ENCODE results near the gene TKTL1. TPM values are rescaled to one million over a fixed set of nuclear protein-coding genes. Genes with fewer than 3 reads are reported as not detected.

Gene TKTL1
- total and polyA plus RNA-seq, 8 donors, result not detected

GRCh38 chrX:154358829-154359228, 63.2 kb downstream of the TKTL1 start:
- H3K36me3 ChIP-seq, result peaks cover 0 to 4% (median 0%) of the 10 kb centered on the region in 3 donors
- H3K4me3 ChIP-seq, result no peak overlapping the region
- ATAC-seq (no peak), FAIRE-seq (no peak), DNase-seq (peak in 1 of 6 donors; percentile 52)
- H3K9me3 ChIP-seq, result no peaks in the 10 kb centered on the region
- H3K27me3 ChIP-seq, result no peaks in the 10 kb centered on the region
- H3K27ac ChIP-seq, result no peak overlapping the region
- no peaks in the 10 kb centered on the region for H3K4me1 ChIP-seq
- TF ChIP-seq, protein P1, sequence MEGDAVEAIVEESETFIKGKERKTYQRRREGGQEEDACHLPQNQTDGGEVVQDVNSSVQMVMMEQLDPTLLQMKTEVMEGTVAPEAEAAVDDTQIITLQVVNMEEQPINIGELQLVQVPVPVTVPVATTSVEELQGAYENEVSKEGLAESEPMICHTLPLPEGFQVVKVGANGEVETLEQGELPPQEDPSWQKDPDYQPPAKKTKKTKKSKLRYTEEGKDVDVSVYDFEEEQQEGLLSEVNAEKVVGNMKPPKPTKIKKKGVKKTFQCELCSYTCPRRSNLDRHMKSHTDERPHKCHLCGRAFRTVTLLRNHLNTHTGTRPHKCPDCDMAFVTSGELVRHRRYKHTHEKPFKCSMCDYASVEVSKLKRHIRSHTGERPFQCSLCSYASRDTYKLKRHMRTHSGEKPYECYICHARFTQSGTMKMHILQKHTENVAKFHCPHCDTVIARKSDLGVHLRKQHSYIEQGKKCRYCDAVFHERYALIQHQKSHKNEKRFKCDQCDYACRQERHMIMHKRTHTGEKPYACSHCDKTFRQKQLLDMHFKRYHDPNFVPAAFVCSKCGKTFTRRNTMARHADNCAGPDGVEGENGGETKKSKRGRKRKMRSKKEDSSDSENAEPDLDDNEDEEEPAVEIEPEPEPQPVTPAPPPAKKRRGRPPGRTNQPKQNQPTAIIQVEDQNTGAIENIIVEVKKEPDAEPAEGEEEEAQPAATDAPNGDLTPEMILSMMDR (IDR thresholded peaks at IDR 0.05), result no peak
- WGBS, 2 donors, result 49 to 67% methylated on average over 6 of the region's 6 CpGs
- intact Hi-C loops (cut with DNase I), result no loop called here

DNA sequence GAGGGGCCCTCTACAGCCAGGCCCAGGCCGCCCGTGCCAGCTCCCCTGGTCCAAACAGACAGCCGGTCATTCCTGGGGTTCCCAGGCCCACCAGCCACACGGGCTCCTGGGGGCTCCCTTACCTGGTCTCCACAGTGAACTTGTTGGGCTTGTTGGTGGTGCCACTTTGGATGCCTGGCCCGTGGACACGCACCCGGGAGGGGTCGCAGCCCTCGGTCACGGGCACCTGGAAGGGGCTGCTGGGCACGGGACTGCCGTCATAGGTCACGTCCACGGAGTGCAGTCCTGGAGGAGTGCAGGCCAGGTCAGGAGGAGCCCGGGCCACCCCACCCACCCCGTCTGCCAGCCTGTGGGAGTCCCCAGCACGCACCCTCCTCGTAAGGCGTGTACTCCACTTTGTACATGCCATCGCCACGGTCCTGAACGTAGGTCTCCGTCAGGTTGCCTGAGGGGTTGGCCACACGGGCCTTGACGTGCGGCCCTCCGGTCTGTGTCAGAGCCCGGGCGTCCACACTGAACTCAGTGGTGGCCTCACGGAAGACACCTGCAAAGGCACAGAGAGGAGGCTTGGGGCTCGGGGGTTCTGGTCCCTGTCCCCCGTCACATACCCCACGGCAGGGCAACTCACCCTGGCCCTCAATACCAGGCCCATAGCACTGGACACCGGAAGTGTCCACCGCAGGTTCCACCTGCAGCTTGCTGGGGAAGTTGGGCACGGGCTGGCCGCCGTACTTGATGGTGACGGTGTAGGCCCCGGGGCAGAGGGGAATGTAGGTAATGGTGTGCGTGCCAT, 64.0 kb downstream of the TKTL1 start:
- ATAC-seq (no peak), FAIRE-seq (no peak), DNase-seq (no peak)
- H3K27ac ChIP-seq, result no peak overlapping the region
- no peaks in the 10 kb centered on the region for H3K9me3 ChIP-seq
- H3K36me3 ChIP-seq, result peaks cover 0 to 4% (median 0%) of the 10 kb centered on the region in 3 donors
- TF ChIP-seq, protein P1 (IDR thresholded peaks at IDR 0.05), result no peak
- no peaks in the 10 kb centered on the region for H3K27me3 ChIP-seq
- WGBS, 2 donors, result 94 to 97% methylated on average over 39 to 41 of the region's 41 CpGs
- no peaks in the 10 kb centered on the region for H3K4me1 ChIP-seq
- no peak overlapping the region for H3K4me3 ChIP-seq
- intact Hi-C loops (cut with DNase I), result no loop called here

- Histone ChIP-seq H3K4me3 (no peak overlapping the region), H3K36me3 (peaks cover 0 to 4% (median 0%) of the 10 kb centered on the region in 3 donors), H3K9me3 (no peaks in the 10 kb centered on the region), H3K27ac (no peak overlapping the region), H3K27me3 (no peaks in the 10 kb centered on the region), H3K4me1 (no peaks in the 10 kb centered on the region)
- FAIRE-seq, result no peak
- no peak for ATAC-seq
- TF ChIP-seq, protein P1 (IDR thresholded peaks at IDR 0.05), result no peak
- 94% methylated on average over 33 to 34 of the region's 34 CpGs for WGBS, 2 donors
- intact Hi-C loops (cut with DNase I), result no loop called here
- DNase-seq, result no peak
Observed at GRCh38 chrX:154360155-154360713, 64.6 kb downstream of the TKTL1 start.

- Histone ChIP-seq H3K4me3 (no peak overlapping the region), H3K4me1 (no peaks in the 10 kb centered on the region), H3K27me3 (no peaks in the 10 kb centered on the region), H3K27ac (no peak overlapping the region), H3K36me3 (peaks cover 0 to 8% (median 0%) of the 10 kb centered on the region in 3 donors), H3K9me3 (no peaks in the 10 kb centered on the region)
- ATAC-seq (no peak), DNase-seq (no peak), FAIRE-seq (no peak)
- intact Hi-C loops (cut with DNase I), result no loop called here
- 88 to 92% methylated on average over 30 of the region's 30 CpGs for WGBS, 2 donors
- TF ChIP-seq, protein P1 (IDR thresholded peaks at IDR 0.05), result no peak
Observed at GRCh38 chrX:154362085-154362742, 66.6 kb downstream of the TKTL1 start.
